GM12878 (cell line): ENCODE results near the gene KIF21B. TPM values are rescaled to one million over a fixed set of nuclear protein-coding genes. Genes with fewer than 3 reads are reported as not detected.

Experiments
- ATAC-seq: fragments of 200-7000 bp; cut with Tn5 transposase; 3 replicates; pipeline ENCODE4 v1.9.1; 2020; ENCODE audit warnings: mild to moderate bottlenecking, moderate library complexity
- BruUV-seq: library from RNA; stranded (reverse); fragments of 400-500 nt; replicated peaks from 2 replicates; lab custom pipeline; 2021; lab: Mats Ljungman, UMichigan
- CTCF ChIA-PET: fragments of 300-600 bp; sonication (Branson Sonifier 250); formaldehyde crosslinking; extraction: SDS; loops from one replicate; lab custom pipeline; 2021; ENCODE audit warnings: inconsistent platforms; lab: Yijun Ruan, JAX
- POLR2A ChIA-PET: fragments of 350-600 bp; formaldehyde crosslinking; extraction: SDS; loops from one replicate; lab custom pipeline; 2021; ENCODE audit warnings: inconsistent platforms; lab: Charles Lee
- RAD21 ChIA-PET: fragments of 300-600 bp; sonication (Branson Sonifier 250); formaldehyde crosslinking; loops from one replicate; lab custom pipeline; 2023; ENCODE audit warnings: antibody characterized with exemption; ENCODE audit not compliant: unreplicated experiment; lab: Charles Lee
- SMC1A ChIA-PET: fragments of 300-600 bp; sonication (Branson Sonifier 250); formaldehyde crosslinking; loops from one replicate; lab custom pipeline; 2023; ENCODE audit not compliant: unreplicated experiment, uncharacterized antibody; lab: Charles Lee
- DNase-seq: peaks from one replicate; pipeline ENCODE4 v3.0.0-alpha.2; 2011; ENCODE audit warnings: low read depth, low spot score
- FAIRE-seq: peaks from 3 replicates; lab custom pipeline; 2011; peaks lifted over from hg19 to GRCh38; lab: Jason Lieb, UNC
- H2AFZ ChIP-seq: 2 replicates; pipeline ENCODE4 v1.6.0; 2011; ENCODE audit warnings: low read depth, low read length, control low read depth; ENCODE audit not compliant: control insufficient read depth
- H3K27ac ChIP-seq: 2 replicates; pipeline ENCODE4 v1.5.1; 2011; ENCODE audit warnings: control low read depth; ENCODE audit not compliant: control insufficient read depth, insufficient read depth
- H3K27me3 ChIP-seq, 2 experiments: replicated peaks in 1 of 2; 2 replicates each; pipeline versions ENCODE4 v1.6.0 to v1.6.1; 2011; ENCODE audit warnings: low read length in 1 of 2; ENCODE audit not compliant: control insufficient read depth in 2 of 2, insufficient read depth in 2 of 2
- H3K36me3 ChIP-seq, 2 experiments: 2 replicates each; pipeline ENCODE4 v1.5.1; 2011; ENCODE audit warnings: low read length in 1 of 2; ENCODE audit not compliant: control insufficient read depth in 2 of 2, insufficient read depth in 2 of 2
- H3K4me1 ChIP-seq: 2 replicates; pipeline ENCODE4 v1.6.1; 2011; ENCODE audit warnings: mild to moderate bottlenecking, low read length, moderate library complexity, mixed read lengths; ENCODE audit not compliant: control insufficient read depth, insufficient read depth
- H3K4me2 ChIP-seq: 2 replicates; pipeline ENCODE4 v1.6.0; 2011; ENCODE audit warnings: control low read depth; ENCODE audit not compliant: control insufficient read depth, insufficient read depth
- H3K4me3 ChIP-seq: fragments of 200-600 bp; sonication (generic); 2 replicates; pipeline ENCODE4 v1.5.1; 2016
- H3K79me2 ChIP-seq: 2 replicates; pipeline ENCODE4 v1.6.0; 2011; ENCODE audit warnings: low read length; ENCODE audit not compliant: control insufficient read depth, insufficient read depth
- H3K9ac ChIP-seq: 2 replicates; pipeline ENCODE4 v1.8.0; 2011; ENCODE audit warnings: low read length, control low read depth, mixed read lengths; ENCODE audit not compliant: control insufficient read depth, insufficient read depth
- H3K9me3 ChIP-seq: replicated peaks from 3 replicates; pipeline ENCODE4 v1.5.1; 2011; ENCODE audit warnings: mild to moderate bottlenecking, low read length; ENCODE audit not compliant: control insufficient read depth, insufficient read depth
- H4K20me1 ChIP-seq: 2 replicates; pipeline ENCODE4 v1.6.0; 2011; ENCODE audit not compliant: control insufficient read depth, insufficient read depth
- CBFB ChIP-seq: IDR thresholded peaks from 2 replicates; pipeline ENCODE4 v1.6.1; 2016; ENCODE audit warnings: antibody characterized with exemption, low read depth
- CEBPB ChIP-seq, 2 experiments: fragments of 150-350 bp in 1 of 2; IDR thresholded peaks; 2 replicates each; pipeline ENCODE4 v1.6.1; 2012 to 2014; ENCODE audit warnings: low read depth in 2 of 2, low read length in 2 of 2, borderline replicate concordance in 1 of 2, inconsistent platforms in 1 of 2
- CUX1 ChIP-seq: IDR thresholded peaks from 2 replicates; pipeline ENCODE4 v1.6.1; 2012; ENCODE audit warnings: improper control_type of control experiment, low read depth, low read length; ENCODE audit not compliant: insufficient replicate concordance
- FOXK2 ChIP-seq: fragments of 450-650 bp; IDR thresholded peaks from 2 replicates; pipeline ENCODE4 v1.6.1; 2017; ENCODE audit warnings: mild to moderate bottlenecking, moderate library complexity
- IRF4 ChIP-seq: IDR thresholded peaks from 2 replicates; pipeline ENCODE4 v1.6.1; 2011; ENCODE audit warnings: low read depth, low read length
- PBX3 ChIP-seq: IDR thresholded peaks from 2 replicates; pipeline ENCODE4 v1.6.1; 2011; ENCODE audit warnings: mild to moderate bottlenecking, low read depth, low read length, moderate library complexity; ENCODE audit not compliant: insufficient replicate concordance
- POLR2A ChIP-seq: IDR thresholded peaks from 2 replicates; pipeline ENCODE4 v1.6.1; 2011; ENCODE audit warnings: low read depth, mild to moderate bottlenecking, low read length
- RAD51 ChIP-seq: fragments of 450-650 bp; IDR thresholded peaks from 2 replicates; pipeline ENCODE4 v1.6.1; 2016; ENCODE audit warnings: moderate library complexity, mild to moderate bottlenecking, inconsistent platforms
- RBBP5 ChIP-seq: fragments of 200-600 bp; sonication (generic); conservative IDR thresholded peaks from 2 replicates; pipeline ENCODE4 v1.6.1; 2016
- SMC3 ChIP-seq: IDR thresholded peaks from 2 replicates; pipeline ENCODE4 v1.6.1; 2011; ENCODE audit warnings: low read length, improper control_type of control experiment, borderline replicate concordance
- SREBF1 ChIP-seq: IDR thresholded peaks from 2 replicates; pipeline ENCODE4 v1.6.1; 2012; ENCODE audit warnings: mild to moderate bottlenecking, low read length
- TBL1XR1 ChIP-seq: IDR thresholded peaks from 2 replicates; pipeline ENCODE4 v1.6.1; 2012; ENCODE audit warnings: low read depth, low read length, improper control_type of control experiment
- WGBS: methylation state at CpG from one replicate; pipeline ENCODE4 v1.1.6; 2016; ENCODE audit warnings: low lambda C conversion rate; ENCODE audit not compliant: insufficient replicate concordance, insufficient coverage; ENCODE audit errors: missing lambda C conversion rate; 5-methylcytosine and 5-hydroxymethylcytosine counted together
- in situ Hi-C: fragments of 300-500 bp; cut with MboI; formaldehyde crosslinking; loops from 9 replicates; pipeline ENCODE4 v1.14.3; 2018; ENCODE audit warnings: mixed read lengths
- intact Hi-C: fragments of 100-400 bp; cut with micrococcal nuclease; formaldehyde crosslinking; loops from one replicate; pipeline ENCODE4 v1.14.2; 2022; ENCODE audit not compliant: unreplicated experiment
- polyA plus RNA-seq, 11 experiments: library from polyadenylated mRNA; depleted of rRNA in 4 of 11; unstranded in 6 of 11; stranded (reverse) in 5 of 11; fragments of >200 nt; fragmentation: Nextera tagmentation in 4 of 11; fragmentation: Illumina TruSeq in 1 of 11; extraction: Ambion mirVana in 4 of 11; extraction: Trizol in 1 of 11; gene quantifications; 1 replicate in 1 of 11; 2 replicates in 10 of 11; pipeline versions ENCODE4 v1.2.1 to v1.2.3, GENCODE V29; 2011 to 2016; ENCODE audit warnings: inconsistent platforms in 2 of 11, missing spikeins in 2 of 11, low read depth in 1 of 11
- total RNA-seq, 4 experiments: library from RNA; depleted of rRNA in 3 of 4; stranded (reverse); fragments of >200 nt in 3 of 4; fragmentation: Illumina TruSeq in 1 of 4; extraction: Trizol in 1 of 4; gene quantifications; 2 replicates each; pipeline versions ENCODE4 v1.2.1 to v1.2.3, GENCODE V29; 2013 to 2021

The KIF21B gene
- total and polyA plus RNA-seq, 10 of the 15 experiments (the other 5 are each of a cell fraction or from before 2014, with no cell fraction given): 2.3 to 47.7 (median 12.6) TPM

- POLR2A ChIA-PET: interaction anchor here (1.0 kb wide), 1 partner anchor 35 kb away, joined by 3 read pairs; no protein-coding TSS in a partner anchor
- Histone ChIP-seq H2AFZ (no peak overlapping the region), H3K27ac (no peak overlapping the region), H3K79me2 (no peaks in the 10 kb centered on the region), H4K20me1 (no peaks in the 10 kb centered on the region), H3K9me3 (no peaks in the 10 kb centered on the region), H3K27me3 (peaks cover 0 to 3% of the 10 kb centered on the region in 2 experiments; a peak in 2 of 4 replicates), H3K4me3 (no peak overlapping the region), H3K36me3 (no peaks in the 10 kb centered on the region), H3K4me2 (no peak overlapping the region), H3K4me1 (no peaks in the 10 kb centered on the region; the same call in none of the 2 replicates), H3K9ac (no peak overlapping the region)
- WGBS: 43% methylated on average over 5 of the region's 5 CpGs
- RAD21 ChIA-PET: interaction anchor here (1.2 kb wide), 1 partner anchor 88 kb away, joined by 4 read pairs; no protein-coding TSS in a partner anchor
- SMC1A ChIA-PET: no interaction called here
- DNase-seq: no peak
- no peak for FAIRE-seq
- CTCF ChIA-PET: interaction anchor here (0.5 to 1.1 kb wide), 2 partner anchors 40 to 524 kb away, joined by 3 read pairs; no protein-coding TSS in a partner anchor
- BruUV-seq: no TSS peak
- TF ChIP-seq FOXK2: no peak
- no peak for TF ChIP-seq CBFB
- no peak for TF ChIP-seq TBL1XR1
- no peak for TF ChIP-seq PBX3
- no peak for TF ChIP-seq CEBPB (IDR thresholded peaks at IDR 0.05; ENCODE audit: borderline replicate concordance in 1 of 2, low read depth in 2 of 2, low read length in 2 of 2)
- no peak for TF ChIP-seq SREBF1
- TF ChIP-seq IRF4: no peak
- no peak for TF ChIP-seq SMC3
- TF ChIP-seq RAD51: no peak
- TF ChIP-seq RBBP5: no peak
- TF ChIP-seq POLR2A: no peak
- TF ChIP-seq CUX1: no peak
- intact Hi-C loops (no loop called here), in situ Hi-C loops (no loop called here)
- ATAC-seq: no peak
These were observed 36.5 kb upstream of the KIF21B start for GRCh38 chr1:201059871-201060555.
